ENCODE results near the gene PSMB11.

The PSMB11 gene

DNA sequence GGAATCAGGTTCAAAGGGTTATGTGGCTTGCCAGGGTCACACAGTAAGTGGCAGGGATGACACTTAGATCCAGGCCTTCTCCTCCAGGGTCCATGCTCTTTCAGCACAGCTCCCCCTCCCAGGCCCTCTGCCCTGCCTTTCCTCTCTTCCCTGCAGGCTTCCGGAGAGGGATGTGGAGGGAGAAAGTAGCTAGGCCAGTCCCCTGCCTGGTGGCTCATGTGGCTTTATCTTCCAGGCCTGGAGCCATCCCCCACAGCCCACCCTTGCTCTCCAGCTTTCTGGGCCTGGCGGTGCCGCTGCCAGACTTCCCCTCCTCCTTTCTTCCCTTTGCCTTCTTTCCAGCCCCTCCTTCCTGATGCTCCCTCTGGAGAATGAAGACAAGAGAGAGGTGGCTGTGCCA lies 1.7 kb downstream of the PSMB11 start:
- POLR2A ChIA-PET = no interaction called here
- CTCF ChIA-PET = interaction anchor here (1.3 to 31.7 kb wide), 6 partner anchors 11 to 65 kb away, joined by 3 to 1423 read pairs (median 15); partner anchors contain the start of genes AJUBA and CDH24
- H3K4me3 ChIP-seq (ENCODE audit: low read depth, low read length) = no peak overlapping the region
- DNase-seq (ENCODE audit: low read depth, low spot score) = no peak
- TF ChIP-seq, protein P1, sequence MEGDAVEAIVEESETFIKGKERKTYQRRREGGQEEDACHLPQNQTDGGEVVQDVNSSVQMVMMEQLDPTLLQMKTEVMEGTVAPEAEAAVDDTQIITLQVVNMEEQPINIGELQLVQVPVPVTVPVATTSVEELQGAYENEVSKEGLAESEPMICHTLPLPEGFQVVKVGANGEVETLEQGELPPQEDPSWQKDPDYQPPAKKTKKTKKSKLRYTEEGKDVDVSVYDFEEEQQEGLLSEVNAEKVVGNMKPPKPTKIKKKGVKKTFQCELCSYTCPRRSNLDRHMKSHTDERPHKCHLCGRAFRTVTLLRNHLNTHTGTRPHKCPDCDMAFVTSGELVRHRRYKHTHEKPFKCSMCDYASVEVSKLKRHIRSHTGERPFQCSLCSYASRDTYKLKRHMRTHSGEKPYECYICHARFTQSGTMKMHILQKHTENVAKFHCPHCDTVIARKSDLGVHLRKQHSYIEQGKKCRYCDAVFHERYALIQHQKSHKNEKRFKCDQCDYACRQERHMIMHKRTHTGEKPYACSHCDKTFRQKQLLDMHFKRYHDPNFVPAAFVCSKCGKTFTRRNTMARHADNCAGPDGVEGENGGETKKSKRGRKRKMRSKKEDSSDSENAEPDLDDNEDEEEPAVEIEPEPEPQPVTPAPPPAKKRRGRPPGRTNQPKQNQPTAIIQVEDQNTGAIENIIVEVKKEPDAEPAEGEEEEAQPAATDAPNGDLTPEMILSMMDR (IDR thresholded peaks at IDR 0.05; ENCODE audit: insufficient read depth, low read length, missing control alignments) = no peak

DNA sequence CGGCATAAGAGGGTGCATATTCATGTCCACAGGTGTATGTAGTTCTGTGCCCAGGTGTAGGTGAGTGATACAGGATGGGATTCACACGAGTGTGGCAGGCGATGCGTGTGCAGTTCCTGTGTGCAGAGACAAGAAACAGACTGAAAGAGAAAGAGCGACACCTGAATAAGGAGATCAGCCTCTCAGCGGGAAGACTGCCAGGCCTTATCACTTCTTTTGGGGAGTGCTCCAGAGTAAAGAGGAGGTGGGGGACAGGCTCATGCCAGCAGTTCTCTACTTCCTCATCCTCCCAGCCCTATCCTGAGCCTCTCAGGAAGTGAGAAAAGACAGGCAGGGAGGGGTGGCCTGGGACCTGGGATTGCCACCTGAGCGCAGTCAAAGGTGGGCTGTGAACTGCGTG lies 2.8 kb downstream of the PSMB11 start:
- TF ChIP-seq, protein P1 (IDR thresholded peaks at IDR 0.05; ENCODE audit: insufficient read depth, low read length, missing control alignments) = no peak
- DNase-seq (ENCODE audit: low read depth, low spot score) = no peak
- CTCF ChIA-PET = interaction anchor here (1.3 to 31.7 kb wide), 6 partner anchors 10 to 64 kb away, joined by 3 to 1423 read pairs (median 23); partner anchors contain the start of genes AJUBA and CDH24
- POLR2A ChIA-PET = interaction anchor here (0.6 to 0.7 kb wide), 2 partner anchors 50 to 56 kb away, joined by 3 to 5 read pairs; no protein-coding TSS in a partner anchor
- H3K4me3 ChIP-seq (ENCODE audit: low read depth, low read length) = no peak overlapping the region

DNA sequence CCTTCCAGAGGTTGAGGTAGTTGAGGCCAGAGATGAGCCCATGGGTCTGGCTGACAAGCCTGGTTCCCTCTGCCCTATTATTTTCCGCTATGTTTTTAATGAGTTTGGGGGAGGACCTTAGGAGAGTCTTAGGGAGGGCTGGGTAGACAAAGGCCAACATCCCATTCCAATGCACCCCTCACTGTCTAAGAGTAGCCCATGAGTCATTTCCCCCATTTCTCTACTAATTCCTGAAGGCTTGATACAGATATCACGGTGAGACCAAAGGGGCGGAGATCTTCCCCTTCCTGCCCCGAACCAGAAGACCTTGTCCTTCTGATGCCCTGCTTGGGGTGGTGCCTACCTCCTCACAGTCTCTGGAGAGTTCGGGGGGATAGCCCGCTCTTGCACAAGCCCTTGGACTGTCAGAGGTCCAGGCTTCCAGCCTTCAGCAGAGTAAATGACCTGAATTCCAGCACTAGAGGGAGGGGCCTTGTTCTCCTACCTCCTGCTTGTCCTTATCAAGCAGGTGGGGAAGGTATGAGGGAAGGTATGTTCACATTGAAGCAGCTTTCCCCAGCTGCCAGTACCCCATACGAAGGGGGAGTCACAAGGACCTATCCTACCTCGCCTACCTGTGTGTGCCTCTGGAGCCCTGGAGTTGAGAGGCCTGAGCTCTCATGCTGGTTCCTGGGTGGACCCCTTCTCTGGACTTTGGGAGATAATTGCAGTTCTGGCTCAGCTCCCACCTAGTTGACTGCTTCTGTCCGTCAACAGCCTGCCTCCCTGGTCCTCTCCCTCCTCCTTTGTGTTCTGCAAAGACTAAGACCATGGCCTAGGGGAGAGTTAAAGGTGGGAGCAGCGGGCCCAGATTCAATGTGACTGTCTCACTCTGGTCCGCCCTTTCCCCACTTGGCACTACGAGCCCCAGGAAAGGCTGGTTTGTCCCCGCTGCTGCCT lies 3.7 kb downstream of the PSMB11 start:
- TF ChIP-seq, protein P1 (IDR thresholded peaks at IDR 0.05; ENCODE audit: insufficient read depth, low read length, missing control alignments) = no peak
- no peak overlapping the region for H3K4me3 ChIP-seq (ENCODE audit: low read depth, low read length)
- CTCF ChIA-PET = interaction anchor here (3.5 to 31.7 kb wide), 2 partner anchors 10 to 59 kb away, joined by 22 to 1423 read pairs; partner anchors contain the start of gene AJUBA
- DNase-seq (ENCODE audit: low read depth, low spot score) = no peak
- POLR2A ChIA-PET = interaction anchor here (0.7 kb wide), 1 partner anchor 49 kb away, joined by 4 read pairs; the partner anchor contains the start of genes ACIN1 and C14orf119

DNA sequence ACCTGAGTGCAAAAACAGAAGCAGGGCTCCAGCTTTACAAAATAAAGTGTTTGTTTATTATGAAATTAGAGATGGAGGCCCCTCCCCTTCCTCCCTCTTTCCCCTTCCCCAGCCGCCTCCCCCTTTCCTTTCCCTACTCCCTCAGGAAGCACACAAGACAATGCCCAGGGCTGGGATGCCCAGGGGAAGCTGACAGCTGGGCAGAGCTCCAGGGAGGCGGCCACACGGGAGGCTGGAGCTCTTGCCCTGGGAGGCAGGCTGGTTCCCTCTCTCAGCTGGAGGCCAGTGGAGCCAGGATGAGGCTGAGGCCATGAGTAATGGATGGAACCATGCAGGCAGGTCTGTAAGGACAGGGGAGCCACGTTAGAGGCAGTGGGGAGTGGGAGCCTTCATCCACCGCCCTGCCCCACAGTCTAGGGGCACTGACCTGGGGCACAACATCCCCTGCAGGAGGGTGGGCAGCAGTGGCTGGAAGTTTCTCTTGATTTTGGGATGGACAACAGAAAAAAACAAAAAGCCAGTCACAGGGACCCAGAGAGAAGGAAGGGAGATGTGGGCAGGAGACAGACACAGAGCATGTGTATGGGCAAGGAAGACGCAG lies 5.1 kb downstream of the PSMB11 start:
- TF ChIP-seq, protein P1 (IDR thresholded peaks at IDR 0.05; ENCODE audit: insufficient read depth, low read length, missing control alignments) = no peak
- H3K4me3 ChIP-seq (ENCODE audit: low read depth, low read length) = no peak overlapping the region
- DNase-seq (ENCODE audit: low read depth, low spot score) = no peak
- ChIA-PET POLR2A (no interaction called here), CTCF (interaction anchor here (2.9 to 31.7 kb wide), 3 partner anchors 9 to 61 kb away, joined by 15 to 1423 read pairs (median 22); partner anchors contain the start of gene AJUBA)

DNA sequence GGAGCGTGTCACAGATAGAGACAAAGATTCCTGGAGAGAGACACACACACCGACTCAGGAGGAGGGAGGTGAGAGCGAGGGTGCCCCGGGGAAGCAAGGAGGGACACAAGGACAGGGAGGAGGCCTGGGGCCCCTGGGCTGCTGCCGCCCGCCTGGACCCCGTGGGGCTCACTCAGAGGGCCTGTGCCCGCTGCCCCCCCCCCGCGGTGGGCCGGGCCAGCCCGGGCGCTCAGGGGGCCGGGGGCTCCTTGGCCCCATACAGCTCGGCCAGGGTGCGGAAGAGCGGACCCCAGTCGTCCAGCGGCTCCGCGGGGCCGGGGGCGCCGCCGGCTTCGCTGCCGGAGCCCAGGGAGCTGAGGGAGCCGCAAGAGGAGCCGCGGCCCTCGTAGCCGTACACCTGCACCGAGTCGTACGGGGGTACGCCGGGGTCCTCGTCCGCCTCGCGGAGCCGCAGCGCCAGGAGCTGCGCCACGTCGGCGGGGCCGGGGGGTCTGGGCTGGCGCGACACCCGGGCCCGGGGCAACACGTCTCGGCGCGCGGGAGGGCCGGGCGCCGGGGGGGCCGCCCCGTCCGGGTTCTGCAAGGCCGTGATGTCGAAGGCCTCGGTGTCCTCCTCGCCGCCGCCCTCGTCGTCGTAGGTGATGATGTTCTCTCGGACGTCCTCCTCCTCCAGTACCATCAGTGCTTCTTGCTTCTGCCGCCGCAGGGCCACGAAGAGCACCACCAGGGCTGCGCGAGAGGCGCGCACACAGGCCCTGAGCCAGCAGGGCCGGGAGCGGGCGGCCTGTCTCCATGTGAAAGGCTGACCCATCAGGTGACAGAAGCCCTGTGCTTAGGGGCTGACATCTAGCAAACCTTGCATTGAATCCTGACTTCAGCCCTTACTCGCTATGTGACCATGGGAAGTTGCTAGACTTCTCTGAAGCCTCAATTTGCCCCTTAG lies 6.0 kb downstream of the PSMB11 start:
- ChIA-PET CTCF (interaction anchor here (0.9 to 31.7 kb wide), 5 partner anchors 8 to 62 kb away, joined by 3 to 1423 read pairs (median 15); partner anchors contain the start of gene AJUBA), POLR2A (no interaction called here)
- DNase-seq (ENCODE audit: low read depth, low spot score) = no peak
- H3K4me3 ChIP-seq (ENCODE audit: low read depth, low read length) = no peak overlapping the region
- TF ChIP-seq, protein P1 (IDR thresholded peaks at IDR 0.05; ENCODE audit: insufficient read depth, low read length, missing control alignments) = no peak

All from AG04449 (cell line).